Suprapubic skin (tissue), 4 donors: ENCODE data around the gene CELSR1. TPM values are rescaled to one million over a fixed set of nuclear protein-coding genes. Genes with fewer than 3 reads are reported as not detected.

ENCODE experiments used
- DNase-seq, 2 donors: peaks; one replicate each; pipeline ENCODE4 v3.0.0-alpha.2; 2019; ENCODE audit warnings: low spot score in 2 of 2
- H3K27ac ChIP-seq: fragments of 200-600 bp; sonication (generic); one replicate; pipeline ENCODE4 v1.5.1; 2019
- H3K27me3 ChIP-seq: fragments of 200-600 bp; sonication (generic); one replicate; pipeline ENCODE4 v1.5.1; 2019
- H3K36me3 ChIP-seq: fragments of 200-600 bp; sonication (generic); one replicate; pipeline ENCODE4 v1.5.1; 2019
- H3K4me1 ChIP-seq: fragments of 200-600 bp; sonication (generic); one replicate; pipeline ENCODE4 v1.5.1; 2019
- H3K4me3 ChIP-seq: fragments of 200-600 bp; sonication (generic); one replicate; pipeline ENCODE4 v1.5.1; 2019; ENCODE audit warnings: mild to moderate bottlenecking
- H3K9me3 ChIP-seq: fragments of 200-600 bp; sonication (generic); one replicate; pipeline ENCODE4 v1.5.1; 2019
- CTCF ChIP-seq, 2 donors: fragments of 200-600 bp in 1 of 2; fragments of 450-650 bp in 1 of 2; sonication (generic) in 1 of 2; IDR thresholded peaks; one replicate each; pipeline ENCODE4 v1.5.1; 2016 to 2019; ENCODE audit warnings: antibody characterized with exemption in 2 of 2, mild to moderate bottlenecking in 1 of 2, moderate library complexity in 1 of 2
- EP300 ChIP-seq: sonication (generic); formaldehyde crosslinking; IDR thresholded peaks from one replicate; pipeline ENCODE4 v1.6.1; 2017; ENCODE audit warnings: antibody characterized with exemption
- POLR2A ChIP-seq, 2 donors: fragments of 450-650 bp; IDR thresholded peaks; one replicate each; pipeline ENCODE4 v1.6.1; 2017; ENCODE audit warnings: antibody characterized with exemption in 2 of 2, mild to moderate bottlenecking in 2 of 2, moderate library complexity in 2 of 2
- POLR2AphosphoS5 ChIP-seq, 3 donors: sonication (generic); formaldehyde crosslinking; IDR thresholded peaks; one replicate each; pipeline ENCODE4 v1.6.1; 2017; ENCODE audit warnings: antibody characterized with exemption in 3 of 3
- WGBS: methylation state at CpG from one replicate; pipeline ENCODE4 v1.1.5; 2018; 5-methylcytosine and 5-hydroxymethylcytosine counted together
- total RNA-seq, 4 donors: library from RNA; depleted of rRNA; stranded (reverse); fragments of >200 nt; gene quantifications; one replicate each; pipeline ENCODE4 v1.1.0, GENCODE V29; 2016

Gene CELSR1
- total RNA-seq, 4 donors from 2014 or later: 75.6 to 102 (median 77.5) TPM

GRCh38 chr22:46352276-46352675 lies 185.1 kb downstream of the CELSR1 start:
- peaks cover 36% of the 10 kb centered on the region for H3K4me1 ChIP-seq
- 87% methylated on average over 10 of the region's 10 CpGs for WGBS
- no peaks in the 10 kb centered on the region for H3K27me3 ChIP-seq
- peaks cover 84% of the 10 kb centered on the region for H3K36me3 ChIP-seq
- DNase-seq: no peak
- H3K9me3 ChIP-seq: no peaks in the 10 kb centered on the region
- TF ChIP-seq CTCF (IDR thresholded peaks at IDR 0.05) (no peak), EP300 (no peak), POLR2A (IDR thresholded peaks at IDR 0.05) (no peak), POLR2AphosphoS5 (IDR thresholded peaks at IDR 0.05) (no peak)
- no peak overlapping the region for H3K27ac ChIP-seq
- no peak overlapping the region for H3K4me3 ChIP-seq

- DNase-seq: no peak
Measured at GRCh38 chr22:46351767-46352166, 185.7 kb downstream of the CELSR1 start.

GRCh38 chr22:46351131-46351735 lies 186.2 kb downstream of the CELSR1 start:
- Histone ChIP-seq H3K4me1 (peaks cover 35% of the 10 kb centered on the region), H3K36me3 (peaks cover 84% of the 10 kb centered on the region), H3K4me3 (no peak overlapping the region), H3K27me3 (no peaks in the 10 kb centered on the region), H3K9me3 (no peaks in the 10 kb centered on the region), H3K27ac (no peak overlapping the region)
- 95% methylated on average over 28 of the region's 28 CpGs for WGBS
- TF ChIP-seq POLR2A (IDR thresholded peaks at IDR 0.05): no peak
- TF ChIP-seq EP300: no peak
- TF ChIP-seq POLR2AphosphoS5 (IDR thresholded peaks at IDR 0.05): no peak
- TF ChIP-seq CTCF (IDR thresholded peaks at IDR 0.05): no peak
- DNase-seq: no peak

More at GRCh38 chr22:46351767-46352166, 185.7 kb downstream of the CELSR1 start:
- no peak for TF ChIP-seq POLR2A (IDR thresholded peaks at IDR 0.05)
- no peak for TF ChIP-seq POLR2AphosphoS5 (IDR thresholded peaks at IDR 0.05)
- no peak for TF ChIP-seq CTCF (IDR thresholded peaks at IDR 0.05)
- TF ChIP-seq EP300: no peak
- peaks cover 36% of the 10 kb centered on the region for H3K4me1 ChIP-seq
- peaks cover 84% of the 10 kb centered on the region for H3K36me3 ChIP-seq
- no peaks in the 10 kb centered on the region for H3K9me3 ChIP-seq
- H3K27ac ChIP-seq: no peak overlapping the region
- H3K4me3 ChIP-seq: no peak overlapping the region
- 95% methylated on average over 23 of the region's 23 CpGs for WGBS
- H3K27me3 ChIP-seq: no peaks in the 10 kb centered on the region

GRCh38 chr22:46350646-46351045 lies 186.8 kb downstream of the CELSR1 start:
- no peak for DNase-seq
- Histone ChIP-seq H3K27ac (no peak overlapping the region), H3K27me3 (no peaks in the 10 kb centered on the region), H3K4me1 (peaks cover 29% of the 10 kb centered on the region), H3K4me3 (no peak overlapping the region), H3K9me3 (no peaks in the 10 kb centered on the region), H3K36me3 (peaks cover 86% of the 10 kb centered on the region)
- TF ChIP-seq CTCF (IDR thresholded peaks at IDR 0.05): no peak
- TF ChIP-seq POLR2AphosphoS5 (IDR thresholded peaks at IDR 0.05): no peak
- TF ChIP-seq EP300: no peak
- TF ChIP-seq POLR2A (IDR thresholded peaks at IDR 0.05): no peak
- WGBS: 92% methylated on average over 19 of the region's 20 CpGs

- no peak overlapping the region for H3K4me3 ChIP-seq
- peaks cover 24% of the 10 kb centered on the region for H3K4me1 ChIP-seq
- H3K36me3 ChIP-seq: peaks cover 91% of the 10 kb centered on the region
- TF ChIP-seq CTCF (IDR thresholded peaks at IDR 0.05) (no peak), POLR2A (IDR thresholded peaks at IDR 0.05) (no peak), POLR2AphosphoS5 (IDR thresholded peaks at IDR 0.05) (no peak), EP300 (no peak)
- no peaks in the 10 kb centered on the region for H3K9me3 ChIP-seq
- no peaks in the 10 kb centered on the region for H3K27me3 ChIP-seq
- no peak overlapping the region for H3K27ac ChIP-seq
- WGBS: 73% methylated on average over 7 of the region's 7 CpGs
- DNase-seq: no peak
Measured at GRCh38 chr22:46350121-46350520, 187.3 kb downstream of the CELSR1 start.
